ENCODE measurements around the gene TBXAS1. TPM values are rescaled to one million over a fixed set of nuclear protein-coding genes. Genes with fewer than 3 reads are reported as not detected.

The TBXAS1 gene
- total RNA-seq, 1 donor from 2014 or later: 7.2 TPM

- intact Hi-C loops (cut with micrococcal nuclease): no loop called here
Observed at GRCh38 chr7:139941866-139942265, 112.8 kb downstream of the TBXAS1 start.

GRCh38 chr7:139942636-139943035, 113.6 kb downstream of the TBXAS1 start:
- intact Hi-C loops (cut with micrococcal nuclease): no loop called here

- intact Hi-C loops (cut with micrococcal nuclease): no loop called here
Observed at GRCh38 chr7:139943401-139943800, 114.3 kb downstream of the TBXAS1 start.

DNA sequence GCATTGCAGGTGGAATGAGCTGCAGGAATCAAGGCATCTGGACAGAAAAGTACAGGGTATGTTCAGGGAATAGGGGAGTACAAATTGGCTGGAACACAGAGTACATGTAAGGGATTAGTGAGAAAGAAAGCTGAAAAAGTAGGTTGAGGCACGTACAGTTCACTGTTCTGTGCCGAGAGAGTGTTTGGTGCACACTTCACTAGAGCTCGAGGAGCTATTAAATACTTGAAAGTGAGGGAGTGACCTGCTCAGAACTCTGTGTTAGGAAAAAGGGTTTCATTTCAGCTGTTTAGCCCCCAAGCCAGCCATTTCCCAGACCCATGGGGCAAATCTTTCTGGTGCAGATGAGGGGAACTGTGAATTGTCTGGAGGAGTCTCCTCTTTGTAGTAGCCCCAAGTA, 115.2 kb downstream of the TBXAS1 start:
- intact Hi-C loops (cut with micrococcal nuclease): no loop called here

DNA sequence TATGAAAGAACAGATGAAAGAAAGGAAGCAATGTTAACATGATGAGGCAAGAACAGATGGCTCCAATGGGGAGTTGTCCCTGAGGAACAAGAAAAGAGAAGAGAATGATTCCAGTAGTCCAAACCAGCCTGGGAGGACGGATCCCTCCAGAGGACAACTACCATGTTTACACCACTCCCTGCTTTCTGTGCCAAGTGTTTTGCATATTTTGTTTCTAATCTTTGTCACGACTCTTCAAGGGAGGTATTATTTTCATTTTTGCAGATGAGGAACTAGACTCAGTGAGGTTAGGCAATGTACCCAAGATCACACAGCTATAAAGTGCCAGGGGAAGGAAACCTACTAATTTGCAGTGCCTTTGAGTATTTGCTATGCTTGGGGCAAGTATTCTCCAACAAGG, 117.5 kb downstream of the TBXAS1 start:
- intact Hi-C loops (cut with micrococcal nuclease): no loop called here

DNA sequence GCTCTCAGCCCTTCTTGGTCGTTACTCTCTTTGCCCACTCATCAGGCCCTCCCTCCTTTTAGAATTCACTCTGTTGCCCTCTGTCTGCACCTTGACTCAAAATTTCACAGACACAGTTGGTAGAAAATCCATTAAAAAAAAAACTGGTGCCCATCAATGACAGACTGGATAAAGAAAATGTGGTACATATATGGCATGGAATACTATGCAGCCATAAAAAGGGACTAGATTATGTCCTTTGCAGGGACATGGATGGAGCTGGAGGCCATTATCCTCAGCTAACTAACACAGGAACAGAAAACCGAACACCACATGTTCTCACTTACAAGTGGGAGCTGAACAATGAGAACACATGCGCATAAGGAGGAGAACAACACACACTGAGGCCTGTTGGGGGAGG, 118.0 kb downstream of the TBXAS1 start:
- intact Hi-C loops (cut with micrococcal nuclease): no loop called here

DNA sequence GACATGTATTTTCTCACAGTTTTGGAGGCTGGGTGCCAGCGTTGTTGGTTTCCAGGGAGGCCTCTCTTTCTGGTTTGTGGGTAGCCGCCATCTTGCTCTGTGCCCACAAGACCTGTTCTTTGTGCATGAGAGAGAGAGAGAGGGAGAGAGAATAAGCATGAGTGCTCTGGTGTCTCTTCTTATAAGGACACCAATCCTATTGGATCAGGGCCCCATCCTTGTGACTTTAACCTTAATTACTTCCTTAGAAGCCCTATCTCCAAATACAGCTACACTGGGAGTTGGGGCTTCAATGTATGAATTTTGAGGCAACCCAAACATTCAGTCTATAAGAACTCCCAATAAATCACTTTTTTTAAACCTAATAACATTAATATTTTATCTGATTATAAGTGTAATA, 119.1 kb downstream of the TBXAS1 start:
- intact Hi-C loops (cut with micrococcal nuclease): no loop called here

DNA sequence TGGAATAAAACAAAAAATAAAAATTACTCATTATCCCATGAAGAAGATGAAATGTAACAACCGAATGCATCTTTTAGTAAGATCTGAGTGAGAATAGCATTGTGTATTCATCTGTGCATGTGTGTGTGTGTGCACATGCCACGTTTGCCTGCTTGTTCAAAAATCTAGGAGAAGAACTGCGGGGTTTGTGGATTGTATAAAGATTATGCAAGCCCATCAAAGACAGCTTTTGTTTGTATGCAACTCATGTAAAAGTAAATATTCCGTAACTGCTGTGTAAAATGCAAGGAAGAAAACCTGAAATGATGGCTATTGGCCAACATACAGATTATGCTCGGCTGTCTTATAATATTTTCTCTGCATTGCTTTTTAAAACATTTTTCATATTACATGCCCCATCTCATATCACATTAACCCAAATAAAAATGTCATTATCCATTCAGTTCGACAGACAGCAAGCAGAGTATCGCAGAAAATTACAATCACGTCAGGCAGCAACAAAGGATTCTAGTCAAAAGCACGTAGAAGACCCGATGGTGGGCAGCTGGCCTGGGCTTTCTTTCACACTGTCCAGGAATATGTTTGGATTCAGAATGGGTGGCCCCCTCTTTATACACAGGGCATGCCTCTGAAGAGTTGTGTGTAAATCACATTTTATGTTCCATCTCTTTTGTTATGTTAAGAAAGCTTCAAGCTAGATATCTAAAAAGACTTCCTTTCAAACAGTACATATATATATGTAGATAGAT, 119.7 kb downstream of the TBXAS1 start:
- intact Hi-C loops (cut with micrococcal nuclease): no loop called here

- intact Hi-C loops (cut with micrococcal nuclease): no loop called here
Observed at GRCh38 chr7:139949629-139950028, 120.6 kb downstream of the TBXAS1 start.

- intact Hi-C loops (cut with micrococcal nuclease): no loop called here
Observed at GRCh38 chr7:139950881-139951525, 121.9 kb downstream of the TBXAS1 start.

DNA sequence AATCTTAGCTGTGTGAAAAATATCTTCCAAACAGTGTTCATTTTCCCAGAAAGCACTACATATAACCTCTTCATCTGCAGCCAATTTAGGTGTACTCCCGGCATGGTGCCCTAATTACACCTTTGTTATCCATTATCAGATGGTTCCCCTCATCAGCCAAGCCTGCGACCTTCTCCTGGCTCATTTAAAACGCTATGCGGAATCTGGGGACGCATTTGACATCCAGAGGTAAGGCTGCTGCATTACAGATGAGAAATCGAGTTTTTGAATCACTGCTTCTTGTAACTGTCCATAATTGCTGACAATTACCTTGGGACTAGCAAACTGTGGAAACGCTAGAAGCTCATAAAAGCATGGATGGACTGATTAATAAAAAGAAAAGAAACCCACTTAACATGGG, 124.2 kb downstream of the TBXAS1 start:
- intact Hi-C loops (cut with micrococcal nuclease): no loop called here

- intact Hi-C loops (cut with micrococcal nuclease): no loop called here
Observed at GRCh38 chr7:139955109-139955820, 126.2 kb downstream of the TBXAS1 start.

GRCh38 chr7:139958599-139959284, 129.7 kb downstream of the TBXAS1 start:
- intact Hi-C loops (cut with micrococcal nuclease): no loop called here

DNA sequence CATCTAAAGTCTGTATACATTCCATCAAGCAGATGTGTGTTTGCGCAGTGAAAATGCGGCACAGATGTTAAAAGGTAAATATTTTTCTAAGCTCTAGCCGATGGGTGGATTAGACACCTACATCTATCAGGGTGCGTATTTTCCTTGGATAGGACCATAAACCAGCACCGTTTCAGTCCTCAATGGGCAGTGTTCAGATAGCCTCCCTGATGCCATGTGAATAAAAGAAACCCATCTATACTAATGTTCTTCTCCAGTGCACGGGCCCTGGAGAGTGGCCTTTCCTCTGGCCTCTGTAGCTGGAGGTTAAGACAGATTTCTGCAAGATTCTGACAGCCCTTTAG, 130.2 kb downstream of the TBXAS1 start:
- intact Hi-C loops (cut with micrococcal nuclease): no loop called here

GRCh38 chr7:139959718-139960117, 130.7 kb downstream of the TBXAS1 start:
- intact Hi-C loops (cut with micrococcal nuclease): no loop called here

- intact Hi-C loops (cut with micrococcal nuclease): no loop called here
Observed at GRCh38 chr7:139960157-139960556, 131.1 kb downstream of the TBXAS1 start.

- intact Hi-C loops (cut with micrococcal nuclease): no loop called here
Observed at GRCh38 chr7:139965942-139966628, 137.0 kb downstream of the TBXAS1 start.

- intact Hi-C loops (cut with micrococcal nuclease): no loop called here
Observed at GRCh38 chr7:139966949-139967348, 137.9 kb downstream of the TBXAS1 start.

DNA sequence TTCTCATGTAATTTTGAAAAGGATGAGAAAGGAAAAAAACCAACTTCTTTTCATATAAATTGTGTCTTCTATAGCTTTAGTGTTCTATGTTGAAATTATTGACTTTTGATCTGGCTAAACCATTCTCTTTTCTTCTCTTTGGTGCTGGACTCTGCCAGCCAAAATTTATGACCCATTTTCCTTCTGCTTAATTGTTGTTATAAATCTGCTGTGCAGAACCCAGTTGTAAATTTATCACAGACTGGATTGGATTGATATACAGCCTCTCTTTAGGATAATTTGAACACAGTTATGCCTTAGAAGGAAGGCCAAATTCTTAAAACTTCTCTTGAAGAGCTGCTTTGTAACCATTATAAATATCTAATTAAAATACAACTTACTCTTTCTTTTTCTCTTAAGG, 139.9 kb downstream of the TBXAS1 start:
- intact Hi-C loops (cut with micrococcal nuclease): no loop called here

- intact Hi-C loops (cut with micrococcal nuclease): no loop called here
Observed at GRCh38 chr7:139972029-139972428, 143.0 kb downstream of the TBXAS1 start.

Measured in T-helper 1 cell treated with Interleukin-12 subunit alpha and Interleukin-12 subunit beta and Interleukin-4 antibody, amounts not matched to agents 30 ng/mL and 1 ng/mL, for 36 hours (primary cell).